GM23338 (cell line): ENCODE measurements around the gene TF. TPM values are rescaled to one million over a fixed set of nuclear protein-coding genes. Genes with fewer than 3 reads are reported as not detected.

ENCODE experiments used
- ATAC-seq: fragments of 200-7000 bp; cut with Tn5 transposase; 3 replicates; pipeline ENCODE4 v1.9.1; 2020
- DNase-seq: peaks from one replicate; pipeline ENCODE4 v3.0.0-alpha.2; 2015; ENCODE audit warnings: low spot score
- H2AFZ ChIP-seq: fragments of 200-600 bp; sonication (generic); 2 replicates; pipeline ENCODE4 v1.8.0; 2016; ENCODE audit warnings: antibody characterized with exemption, mild to moderate bottlenecking, moderate library complexity
- H3F3A ChIP-seq: fragments of 200-600 bp; sonication (generic); replicated peaks from 2 replicates; pipeline ENCODE4 v1.8.0; 2017; ENCODE audit warnings: antibody characterized with exemption, mixed run types, low read depth
- H3K27ac ChIP-seq: fragments of 200-600 bp; sonication (generic); 2 replicates; pipeline ENCODE4 v1.6.1; 2016; ENCODE audit warnings: low read depth
- H3K27me3 ChIP-seq: fragments of 200-600 bp; sonication (generic); 2 replicates; pipeline ENCODE4 v1.8.0; 2016; ENCODE audit warnings: mild to moderate bottlenecking, mixed run types, moderate library complexity; ENCODE audit not compliant: insufficient read depth
- H3K36me3 ChIP-seq: fragments of 200-600 bp; sonication (generic); 2 replicates; pipeline ENCODE4 v1.8.0; 2016; ENCODE audit warnings: mild to moderate bottlenecking; ENCODE audit not compliant: insufficient read depth
- H3K4me1 ChIP-seq: fragments of 200-600 bp; sonication (generic); 2 replicates; pipeline ENCODE4 v1.8.0; 2016; ENCODE audit warnings: mild to moderate bottlenecking, moderate library complexity; ENCODE audit not compliant: insufficient read depth
- H3K4me2 ChIP-seq: fragments of 200-600 bp; sonication (generic); 2 replicates; pipeline ENCODE4 v1.7.1; 2017; ENCODE audit warnings: mixed run types
- H3K4me3 ChIP-seq: fragments of 200-600 bp; sonication (generic); 2 replicates; pipeline ENCODE4 v1.6.1; 2016; ENCODE audit warnings: mixed run types
- H3K79me2 ChIP-seq: fragments of 200-600 bp; sonication (generic); replicated peaks from 2 replicates; pipeline ENCODE4 v1.8.0; 2017; ENCODE audit warnings: mild to moderate bottlenecking; ENCODE audit not compliant: insufficient read depth
- H3K9me2 ChIP-seq: fragments of 200-600 bp; sonication (generic); 2 replicates; pipeline ENCODE4 v1.8.0; 2017; ENCODE audit not compliant: insufficient read depth
- H4K20me1 ChIP-seq: fragments of 200-600 bp; sonication (generic); replicated peaks from 2 replicates; pipeline ENCODE4 v1.8.0; 2017; ENCODE audit warnings: mild to moderate bottlenecking; ENCODE audit not compliant: insufficient read depth
- H3K27ac Mint-ChIP-seq: 2 replicates; pipeline ENCODE4 v1.8.0; 2020; ENCODE audit warnings: inconsistent platforms, mild to moderate bottlenecking, moderate library complexity, mixed read lengths
- H3K27me3 Mint-ChIP-seq: 3 replicates; pipeline ENCODE4 v1.8.0; 2022; ENCODE audit warnings: low read depth, mild to moderate bottlenecking, moderate library complexity, mixed read lengths, inconsistent platforms; ENCODE audit not compliant: insufficient read depth, poor library complexity
- H3K36me3 Mint-ChIP-seq: 3 replicates; pipeline ENCODE4 v1.8.0; 2021; ENCODE audit warnings: low read depth, mild to moderate bottlenecking, inconsistent platforms, moderate library complexity, mixed read lengths
- H3K4me1 Mint-ChIP-seq: 3 replicates; pipeline ENCODE4 v1.8.0; 2020; ENCODE audit warnings: mild to moderate bottlenecking, inconsistent platforms, mixed read lengths
- H3K4me3 Mint-ChIP-seq: 3 replicates; pipeline ENCODE4 v1.8.0; 2021; ENCODE audit warnings: moderate library complexity, mild to moderate bottlenecking, inconsistent platforms, mixed read lengths
- H3K9me3 Mint-ChIP-seq: 3 replicates; pipeline ENCODE4 v1.8.0; 2020; ENCODE audit warnings: moderate library complexity, mild to moderate bottlenecking, inconsistent platforms, mixed read lengths
- CREB1 ChIP-seq: fragments of 250-450 bp; sonication (Bioruptor Pico); IDR thresholded peaks from 2 replicates; pipeline ENCODE4 v1.5.0; 2020; ENCODE audit warnings: low read depth, mild to moderate bottlenecking, moderate library complexity
- ETS1 ChIP-seq: IDR thresholded peaks from 2 replicates; pipeline ENCODE4 v1.6.1; 2016; ENCODE audit warnings: antibody characterized with exemption
- NANOG ChIP-seq: IDR thresholded peaks from 2 replicates; pipeline ENCODE4 v1.6.1; 2016; ENCODE audit warnings: antibody characterized with exemption, borderline replicate concordance
- polyA plus RNA-seq: library from polyadenylated mRNA; unstranded; fragments of >200 nt; fragmentation: Nextera tagmentation; extraction: Ambion mirVana; gene quantifications from 2 replicates; pipeline ENCODE4 v1.2.1, GENCODE V29; 2016
- total RNA-seq: library from RNA; depleted of rRNA; stranded (reverse); fragments of >200 nt; shearing (Covaris generic); gene quantifications from 2 replicates; pipeline ENCODE4 v1.2.3, GENCODE V29; 2014
- TF ChIP-seq, protein P1 (sequence below): fragments of 250-450 bp; sonication (Bioruptor Pico); IDR thresholded peaks from 2 replicates; pipeline ENCODE4 v1.5.0; 2020; ENCODE audit warnings: mild to moderate bottlenecking, moderate library complexity

The TF gene
- total and polyA plus RNA-seq, 2 experiments from 2014 or later = 0.03 to 0.76 TPM

- no peak overlapping the region for H2AFZ ChIP-seq
- no peaks in the 10 kb centered on the region for H3K79me2 ChIP-seq
- H3K9me2 ChIP-seq = no peaks in the 10 kb centered on the region; the same call in none of the 2 replicates
- Mint-ChIP-seq H3K27me3 (no peaks in the 10 kb centered on the region), H3K4me3 (no peak overlapping the region), H3K27ac (no peak overlapping the region), H3K9me3 (peaks cover 28% of the 10 kb centered on the region), H3K4me1 (0 out of 3 replicates have a peak, but pooled peaks cover 2% of the 10 kb centered on the region), H3K36me3 (peaks cover 14% of the 10 kb centered on the region; the same call in 2 of the 3 replicates)
- no peak for DNase-seq
- no peak overlapping the region for H3K27ac ChIP-seq
- H3K36me3 ChIP-seq = peaks cover 6% of the 10 kb centered on the region; the same call in 1 of the 2 replicates
- no peaks in the 10 kb centered on the region for H3K27me3 ChIP-seq
- no peak overlapping the region for H3K4me2 ChIP-seq
- no peak for ATAC-seq
- H3F3A ChIP-seq = no peaks in the 10 kb centered on the region
- no peak for TF ChIP-seq CREB1 (CRISPR knock-in tag)
- no peak for TF ChIP-seq NANOG
- TF ChIP-seq, protein P1, sequence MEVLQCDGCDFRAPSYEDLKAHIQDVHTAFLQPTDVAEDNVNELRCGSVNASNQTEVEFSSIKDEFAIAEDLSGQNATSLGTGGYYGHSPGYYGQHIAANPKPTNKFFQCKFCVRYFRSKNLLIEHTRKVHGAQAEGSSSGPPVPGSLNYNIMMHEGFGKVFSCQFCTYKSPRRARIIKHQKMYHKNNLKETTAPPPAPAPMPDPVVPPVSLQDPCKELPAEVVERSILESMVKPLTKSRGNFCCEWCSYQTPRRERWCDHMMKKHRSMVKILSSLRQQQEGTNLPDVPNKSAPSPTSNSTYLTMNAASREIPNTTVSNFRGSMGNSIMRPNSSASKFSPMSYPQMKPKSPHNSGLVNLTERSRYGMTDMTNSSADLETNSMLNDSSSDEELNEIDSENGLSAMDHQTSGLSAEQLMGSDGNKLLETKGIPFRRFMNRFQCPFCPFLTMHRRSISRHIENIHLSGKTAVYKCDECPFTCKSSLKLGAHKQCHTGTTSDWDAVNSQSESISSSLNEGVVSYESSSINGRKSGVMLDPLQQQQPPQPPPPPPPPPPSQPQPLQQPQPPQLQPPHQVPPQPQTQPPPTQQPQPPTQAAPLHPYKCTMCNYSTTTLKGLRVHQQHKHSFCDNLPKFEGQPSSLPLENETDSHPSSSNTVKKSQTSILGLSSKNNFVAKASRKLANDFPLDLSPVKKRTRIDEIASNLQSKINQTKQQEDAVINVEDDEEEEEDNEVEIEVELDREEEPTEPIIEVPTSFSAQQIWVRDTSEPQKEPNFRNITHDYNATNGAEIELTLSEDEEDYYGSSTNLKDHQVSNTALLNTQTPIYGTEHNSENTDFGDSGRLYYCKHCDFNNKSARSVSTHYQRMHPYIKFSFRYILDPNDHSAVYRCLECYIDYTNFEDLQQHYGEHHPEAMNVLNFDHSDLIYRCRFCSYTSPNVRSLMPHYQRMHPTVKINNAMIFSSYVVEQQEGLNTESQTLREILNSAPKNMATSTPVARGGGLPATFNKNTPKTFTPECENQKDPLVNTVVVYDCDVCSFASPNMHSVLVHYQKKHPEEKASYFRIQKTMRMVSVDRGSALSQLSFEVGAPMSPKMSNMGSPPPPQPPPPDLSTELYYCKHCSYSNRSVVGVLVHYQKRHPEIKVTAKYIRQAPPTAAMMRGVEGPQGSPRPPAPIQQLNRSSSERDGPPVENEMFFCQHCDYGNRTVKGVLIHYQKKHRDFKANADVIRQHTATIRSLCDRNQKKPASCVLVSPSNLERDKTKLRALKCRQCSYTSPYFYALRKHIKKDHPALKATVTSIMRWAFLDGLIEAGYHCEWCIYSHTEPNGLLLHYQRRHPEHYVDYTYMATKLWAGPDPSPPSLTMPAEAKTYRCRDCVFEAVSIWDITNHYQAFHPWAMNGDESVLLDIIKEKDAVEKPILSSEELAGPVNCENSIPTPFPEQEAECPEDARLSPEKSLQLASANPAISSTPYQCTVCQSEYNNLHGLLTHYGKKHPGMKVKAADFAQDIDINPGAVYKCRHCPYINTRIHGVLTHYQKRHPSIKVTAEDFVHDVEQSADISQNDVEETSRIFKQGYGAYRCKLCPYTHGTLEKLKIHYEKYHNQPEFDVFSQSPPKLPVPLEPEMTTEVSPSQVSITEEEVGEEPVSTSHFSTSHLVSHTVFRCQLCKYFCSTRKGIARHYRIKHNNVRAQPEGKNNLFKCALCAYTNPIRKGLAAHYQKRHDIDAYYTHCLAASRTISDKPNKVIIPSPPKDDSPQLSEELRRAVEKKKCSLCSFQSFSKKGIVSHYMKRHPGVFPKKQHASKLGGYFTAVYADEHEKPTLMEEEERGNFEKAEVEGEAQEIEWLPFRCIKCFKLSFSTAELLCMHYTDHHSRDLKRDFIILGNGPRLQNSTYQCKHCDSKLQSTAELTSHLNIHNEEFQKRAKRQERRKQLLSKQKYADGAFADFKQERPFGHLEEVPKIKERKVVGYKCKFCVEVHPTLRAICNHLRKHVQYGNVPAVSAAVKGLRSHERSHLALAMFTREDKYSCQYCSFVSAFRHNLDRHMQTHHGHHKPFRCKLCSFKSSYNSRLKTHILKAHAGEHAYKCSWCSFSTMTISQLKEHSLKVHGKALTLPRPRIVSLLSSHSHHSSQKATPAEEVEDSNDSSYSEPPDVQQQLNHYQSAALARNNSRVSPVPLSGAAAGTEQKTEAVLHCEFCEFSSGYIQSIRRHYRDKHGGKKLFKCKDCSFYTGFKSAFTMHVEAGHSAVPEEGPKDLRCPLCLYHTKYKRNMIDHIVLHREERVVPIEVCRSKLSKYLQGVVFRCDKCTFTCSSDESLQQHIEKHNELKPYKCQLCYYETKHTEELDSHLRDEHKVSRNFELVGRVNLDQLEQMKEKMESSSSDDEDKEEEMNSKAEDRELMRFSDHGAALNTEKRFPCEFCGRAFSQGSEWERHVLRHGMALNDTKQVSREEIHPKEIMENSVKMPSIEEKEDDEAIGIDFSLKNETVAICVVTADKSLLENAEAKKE (CRISPR knock-in tag) = no peak
- no peak for TF ChIP-seq ETS1
- H3K4me1 ChIP-seq = no peaks in the 10 kb centered on the region
- no peaks in the 10 kb centered on the region for H4K20me1 ChIP-seq
- H3K4me3 ChIP-seq = no peak overlapping the region
Observed at GRCh38 chr3:133797396-133798105, 51.4 kb downstream of the TF start.
